Subcutaneous adipose tissue (tissue), 4 donors: ENCODE data around the gene RAPGEF5. TPM values are rescaled to one million over a fixed set of nuclear protein-coding genes. Genes with fewer than 3 reads are reported as not detected.

Source experiments
- total RNA-seq, 4 donors: library from RNA; depleted of rRNA; stranded (reverse); fragments of >200 nt; gene quantifications; one replicate each; pipeline ENCODE4 v1.1.0, GENCODE V29; 2016
- TF ChIP-seq, protein P1 (sequence below): fragments of 450-650 bp; IDR thresholded peaks from one replicate; pipeline ENCODE4 v1.5.1; 2016; ENCODE audit warnings: low read depth, mild to moderate bottlenecking, control low read depth, antibody characterized with exemption, moderate library complexity

RAPGEF5 gene
- total RNA-seq, 4 donors from 2014 or later: 19.7 to 96.2 (median 63.1) TPM

DNA sequence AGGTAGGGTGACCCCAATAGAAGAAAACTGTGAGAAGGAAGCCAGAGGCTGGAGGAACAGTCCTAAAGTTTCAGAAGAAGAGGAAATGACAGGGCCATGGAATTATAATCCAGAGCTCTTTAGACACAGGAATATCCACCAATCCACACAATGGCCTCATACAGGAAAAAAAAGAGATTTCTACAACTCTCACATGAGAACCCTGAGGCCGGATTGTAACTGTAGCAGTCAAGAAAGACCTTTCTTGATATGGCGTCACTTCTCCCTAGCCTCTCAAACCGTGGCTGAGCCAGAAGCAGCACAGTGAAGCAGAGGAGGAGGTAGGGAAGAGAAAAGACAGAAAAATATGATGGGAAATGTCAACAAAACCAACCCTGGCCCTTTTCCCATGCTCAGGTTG lies 76.9 kb downstream of the RAPGEF5 start:
- TF ChIP-seq, protein P1, sequence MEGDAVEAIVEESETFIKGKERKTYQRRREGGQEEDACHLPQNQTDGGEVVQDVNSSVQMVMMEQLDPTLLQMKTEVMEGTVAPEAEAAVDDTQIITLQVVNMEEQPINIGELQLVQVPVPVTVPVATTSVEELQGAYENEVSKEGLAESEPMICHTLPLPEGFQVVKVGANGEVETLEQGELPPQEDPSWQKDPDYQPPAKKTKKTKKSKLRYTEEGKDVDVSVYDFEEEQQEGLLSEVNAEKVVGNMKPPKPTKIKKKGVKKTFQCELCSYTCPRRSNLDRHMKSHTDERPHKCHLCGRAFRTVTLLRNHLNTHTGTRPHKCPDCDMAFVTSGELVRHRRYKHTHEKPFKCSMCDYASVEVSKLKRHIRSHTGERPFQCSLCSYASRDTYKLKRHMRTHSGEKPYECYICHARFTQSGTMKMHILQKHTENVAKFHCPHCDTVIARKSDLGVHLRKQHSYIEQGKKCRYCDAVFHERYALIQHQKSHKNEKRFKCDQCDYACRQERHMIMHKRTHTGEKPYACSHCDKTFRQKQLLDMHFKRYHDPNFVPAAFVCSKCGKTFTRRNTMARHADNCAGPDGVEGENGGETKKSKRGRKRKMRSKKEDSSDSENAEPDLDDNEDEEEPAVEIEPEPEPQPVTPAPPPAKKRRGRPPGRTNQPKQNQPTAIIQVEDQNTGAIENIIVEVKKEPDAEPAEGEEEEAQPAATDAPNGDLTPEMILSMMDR: no peak

DNA sequence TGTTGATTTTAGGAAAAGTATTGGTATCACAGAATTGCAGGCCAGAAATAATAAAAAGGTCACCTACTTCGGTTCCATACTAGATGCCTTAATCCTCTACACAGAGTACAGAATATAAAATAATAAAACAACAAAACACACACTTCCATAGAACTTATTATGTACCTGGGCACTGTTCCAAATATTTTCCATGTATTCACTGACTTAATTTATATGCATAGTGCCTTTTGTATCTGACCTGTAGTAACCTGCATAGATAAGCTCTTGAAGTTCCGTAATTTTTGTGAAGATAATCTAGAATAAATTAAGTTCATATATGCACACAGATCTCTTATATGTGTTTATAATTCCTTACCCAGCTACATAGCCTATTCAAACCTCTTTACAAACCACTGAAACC lies 78.3 kb downstream of the RAPGEF5 start:
- TF ChIP-seq, protein P1: no peak

DNA sequence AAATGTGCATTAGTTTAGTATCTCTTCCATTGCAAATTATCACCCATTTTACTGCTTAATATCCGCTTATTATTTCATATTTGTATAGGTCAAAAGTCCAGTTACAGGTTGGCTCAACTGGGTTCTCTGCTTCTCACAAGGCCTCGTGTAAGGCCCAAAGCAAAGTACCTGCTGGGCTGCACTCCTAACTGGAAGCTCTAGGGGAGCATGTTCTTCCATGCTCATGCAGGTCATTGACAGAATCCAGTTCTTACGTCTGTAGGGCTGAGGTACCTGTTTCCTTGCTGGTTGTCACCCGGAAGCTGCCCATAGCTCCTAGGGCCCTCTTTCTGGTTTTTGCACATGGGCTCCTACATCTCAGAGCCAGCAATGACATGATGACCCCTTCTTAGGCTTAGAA lies 79.6 kb downstream of the RAPGEF5 start:
- TF ChIP-seq, protein P1: no peak

DNA sequence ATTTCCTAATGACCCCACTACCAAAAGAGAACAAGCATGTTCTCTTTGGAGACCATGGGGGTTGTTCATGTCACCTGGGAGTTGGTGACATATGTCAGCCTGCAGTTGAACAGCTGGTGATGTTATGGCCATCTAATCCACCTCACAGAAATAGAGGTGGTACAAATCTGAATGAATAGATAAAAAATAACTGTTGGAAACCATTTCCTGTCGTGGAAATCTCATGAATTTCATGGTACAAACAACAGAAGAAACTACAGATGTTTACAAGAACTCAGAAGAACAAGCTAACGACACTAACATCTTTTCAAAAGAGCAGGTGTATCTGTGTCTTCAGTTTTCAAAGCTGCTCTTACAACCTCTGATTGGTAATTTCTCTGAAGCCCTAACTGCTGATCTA lies 81.3 kb downstream of the RAPGEF5 start:
- TF ChIP-seq, protein P1: no peak

DNA sequence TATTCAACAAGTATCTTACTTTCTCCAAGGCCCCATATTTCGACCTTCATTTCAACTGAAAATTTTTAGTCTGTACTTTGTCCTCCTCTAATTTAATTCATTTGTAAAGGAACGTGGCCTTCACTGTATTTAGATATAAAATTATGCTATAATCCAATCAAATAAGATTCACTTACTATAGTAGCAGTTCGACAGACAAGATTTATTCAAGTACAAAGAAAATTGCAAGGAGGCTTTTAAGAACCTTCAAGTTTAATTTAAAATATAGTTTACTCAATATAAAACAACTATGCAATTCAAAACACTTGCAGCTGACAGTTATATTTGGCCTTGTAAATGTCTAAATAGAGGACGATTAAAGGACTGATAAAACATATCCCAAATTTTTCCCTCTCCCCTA lies 85.6 kb downstream of the RAPGEF5 start:
- TF ChIP-seq, protein P1: no peak

DNA sequence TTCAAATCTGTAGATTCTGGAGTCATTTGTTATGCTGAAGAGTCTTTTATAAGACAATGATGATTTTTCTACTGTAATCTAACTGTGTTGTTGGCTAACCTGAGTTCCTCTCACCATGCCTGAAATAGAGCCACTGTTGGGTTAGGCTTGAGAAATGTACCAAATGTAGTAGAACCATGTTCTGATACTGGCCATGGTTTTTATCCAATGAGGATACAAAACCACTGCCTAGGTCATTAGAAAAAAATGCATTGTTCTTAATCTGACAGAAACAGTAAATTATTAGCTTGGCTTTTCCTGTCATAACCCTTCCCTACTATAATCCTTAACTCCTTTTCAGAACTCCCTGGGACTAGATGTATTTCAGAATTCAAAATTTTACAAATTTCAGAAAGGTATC lies 86.6 kb downstream of the RAPGEF5 start:
- TF ChIP-seq, protein P1: no peak

DNA sequence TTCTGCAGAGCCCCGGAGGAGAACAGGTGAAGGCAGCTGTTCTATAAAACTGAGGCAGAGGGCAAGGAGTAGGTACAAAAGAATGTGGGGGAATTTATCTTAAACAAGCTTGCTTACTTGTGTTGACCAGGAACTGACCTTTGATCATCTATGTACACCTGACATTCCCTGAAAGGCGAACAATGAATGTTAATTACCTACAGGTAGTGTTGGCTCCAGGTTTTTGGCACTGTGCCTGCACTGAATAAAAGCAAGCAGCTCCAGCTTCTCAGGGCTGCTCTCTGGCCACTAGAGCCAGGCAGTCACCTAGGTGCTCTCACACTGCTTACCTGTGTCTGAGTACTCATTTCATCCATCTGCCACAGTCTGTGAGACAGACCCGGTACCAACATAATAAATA lies 87.0 kb downstream of the RAPGEF5 start:
- TF ChIP-seq, protein P1: no peak
